ENCODE measurements around the gene DLG2.
"Not testable (repeated sequence)": the region's sequence is repeated elsewhere in the genome, so short reads cannot be mapped to it uniquely, and the experiment has no call there.

DLG2 gene

DNA sequence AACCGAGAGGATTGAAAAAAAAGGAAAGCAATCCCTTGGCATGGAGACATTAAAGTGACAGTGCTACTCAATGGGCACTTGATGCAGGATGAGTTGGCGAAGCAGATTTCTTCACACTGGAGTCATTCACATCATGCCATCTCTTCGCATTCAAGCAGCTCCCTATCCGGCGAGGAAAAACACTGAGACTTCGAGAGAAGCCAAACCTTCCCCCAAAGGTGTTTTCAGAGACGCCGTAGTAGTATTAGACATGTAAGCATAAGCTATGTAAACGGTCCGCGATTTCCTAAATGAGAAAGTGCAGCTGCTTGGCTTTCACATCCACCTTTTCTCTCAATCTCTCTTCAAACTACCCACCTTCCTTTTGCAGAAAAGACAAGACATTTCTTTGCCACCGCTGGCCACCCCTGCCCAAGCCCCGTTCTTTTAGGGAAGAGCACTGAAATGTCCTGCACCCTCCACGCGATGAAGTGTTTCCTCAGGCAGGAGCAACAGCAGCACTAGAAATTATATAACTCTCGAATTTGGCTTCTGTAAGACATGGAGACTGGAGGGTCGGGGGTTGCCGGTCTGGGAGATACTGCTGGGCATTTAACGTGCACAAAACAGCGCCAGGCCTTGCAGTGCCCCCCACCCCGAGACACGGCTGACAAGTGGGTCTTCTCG lies at the start of gene DLG2:
DLG2 (minus strand) TSS at position 13 of the 666 bp plus-strand sequence.
- FAIRE-seq: no peak

DNA sequence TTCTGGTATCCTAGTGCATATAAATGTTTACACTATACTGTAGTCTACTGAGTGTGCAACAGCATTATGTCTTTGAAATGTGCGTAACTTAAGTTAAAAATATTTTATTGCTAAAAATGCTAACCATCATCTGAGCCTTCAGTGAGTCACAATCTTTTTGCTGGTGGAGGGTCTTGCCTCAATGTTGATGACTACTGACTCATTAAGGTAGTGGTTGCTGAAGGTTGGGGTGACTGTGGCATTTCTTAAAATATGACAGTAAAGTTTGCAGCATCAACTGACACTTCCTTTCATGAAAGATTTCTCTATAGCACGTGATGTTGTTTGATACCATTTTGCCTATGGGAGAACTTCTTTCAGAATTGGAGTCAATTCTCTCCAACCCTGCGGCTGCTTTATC lies 46.2 kb upstream of the DLG2 start:
- no peak for FAIRE-seq

GRCh38 chr11:85672105-85672902 lies 45.2 kb upstream of the DLG2 start:
- no peak for FAIRE-seq

DNA sequence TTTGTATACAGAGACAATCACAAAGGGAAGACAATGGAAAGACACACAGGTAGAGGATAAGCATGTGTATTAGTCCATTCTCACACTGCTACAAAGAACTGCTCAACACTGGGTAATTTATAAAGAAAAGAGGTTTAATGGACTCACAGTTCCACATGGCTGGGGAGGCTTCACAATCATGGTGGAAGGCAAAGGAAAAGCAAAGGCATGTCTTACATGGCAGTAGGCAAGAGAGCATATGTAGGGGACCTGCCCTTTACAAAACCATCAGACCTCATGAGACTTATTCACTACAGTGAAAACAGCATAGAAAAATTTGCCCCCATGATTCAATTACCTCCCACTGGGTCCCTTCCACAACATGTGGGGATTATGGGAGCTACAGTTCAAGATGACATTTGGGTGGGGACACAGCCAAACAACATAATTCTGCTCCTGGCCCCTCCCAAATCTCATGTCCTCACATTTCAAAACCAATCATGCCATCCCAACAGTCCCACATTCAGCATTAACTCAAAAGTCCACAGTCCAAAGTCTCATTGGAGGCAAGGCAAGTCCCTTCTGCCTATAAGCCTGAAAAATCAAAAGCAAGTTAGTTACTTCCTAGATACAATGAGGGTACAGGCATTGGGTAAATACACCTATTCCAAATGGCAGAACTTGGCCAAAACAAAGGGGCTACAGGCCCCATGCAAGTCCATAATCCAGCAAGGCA lies 44.0 kb upstream of the DLG2 start:
- FAIRE-seq: not testable (repeated sequence)

GRCh38 chr11:85668157-85668556 lies 41.0 kb upstream of the DLG2 start:
- FAIRE-seq: no peak

DNA sequence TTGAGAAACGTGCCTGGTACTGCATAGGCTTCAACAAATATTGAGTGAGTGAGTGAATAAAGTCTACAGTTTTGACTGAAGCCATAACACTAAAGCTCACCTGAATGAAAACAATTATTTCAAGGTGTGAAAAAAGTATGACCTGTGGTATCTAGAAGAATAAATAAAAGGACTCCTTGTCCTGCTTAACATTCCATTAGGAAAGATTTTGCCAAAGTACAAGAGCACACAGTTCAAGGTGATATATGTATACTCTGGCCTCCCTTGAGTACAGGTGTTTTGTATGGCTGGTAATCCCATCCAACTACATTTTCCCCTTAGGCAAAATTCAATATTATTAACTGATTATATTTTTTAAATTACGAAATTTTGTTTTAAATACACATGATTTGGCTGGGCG lies 39.5 kb upstream of the DLG2 start:
- no peak for FAIRE-seq

DNA sequence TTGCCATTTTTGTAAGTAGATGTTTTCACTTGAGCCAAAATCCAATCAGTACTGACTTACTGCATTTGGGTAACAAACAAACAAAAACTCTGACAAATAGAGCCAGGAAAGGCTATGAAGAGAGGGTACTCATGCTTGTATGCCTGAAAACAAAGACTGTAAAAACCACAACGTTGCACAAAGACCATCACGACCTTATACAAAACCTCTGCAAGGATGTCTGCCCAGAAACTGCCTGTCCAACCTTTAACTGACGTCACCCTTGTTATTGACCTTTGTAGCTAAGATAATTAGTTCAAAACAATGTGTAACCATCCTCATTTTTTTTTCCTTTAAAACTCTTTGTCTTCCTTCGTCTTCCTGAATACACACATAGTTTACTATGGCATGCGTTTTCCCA lies 38.6 kb upstream of the DLG2 start:
- no peak for FAIRE-seq

- FAIRE-seq: no peak
These were observed 37.7 kb upstream of the DLG2 start, which contains the start of gene CREBZF for GRCh38 chr11:85664615-85665481. CREBZF (minus strand) TSS chr11:85665129; CDS start chr11:85664875, 254 bp downstream.

DNA sequence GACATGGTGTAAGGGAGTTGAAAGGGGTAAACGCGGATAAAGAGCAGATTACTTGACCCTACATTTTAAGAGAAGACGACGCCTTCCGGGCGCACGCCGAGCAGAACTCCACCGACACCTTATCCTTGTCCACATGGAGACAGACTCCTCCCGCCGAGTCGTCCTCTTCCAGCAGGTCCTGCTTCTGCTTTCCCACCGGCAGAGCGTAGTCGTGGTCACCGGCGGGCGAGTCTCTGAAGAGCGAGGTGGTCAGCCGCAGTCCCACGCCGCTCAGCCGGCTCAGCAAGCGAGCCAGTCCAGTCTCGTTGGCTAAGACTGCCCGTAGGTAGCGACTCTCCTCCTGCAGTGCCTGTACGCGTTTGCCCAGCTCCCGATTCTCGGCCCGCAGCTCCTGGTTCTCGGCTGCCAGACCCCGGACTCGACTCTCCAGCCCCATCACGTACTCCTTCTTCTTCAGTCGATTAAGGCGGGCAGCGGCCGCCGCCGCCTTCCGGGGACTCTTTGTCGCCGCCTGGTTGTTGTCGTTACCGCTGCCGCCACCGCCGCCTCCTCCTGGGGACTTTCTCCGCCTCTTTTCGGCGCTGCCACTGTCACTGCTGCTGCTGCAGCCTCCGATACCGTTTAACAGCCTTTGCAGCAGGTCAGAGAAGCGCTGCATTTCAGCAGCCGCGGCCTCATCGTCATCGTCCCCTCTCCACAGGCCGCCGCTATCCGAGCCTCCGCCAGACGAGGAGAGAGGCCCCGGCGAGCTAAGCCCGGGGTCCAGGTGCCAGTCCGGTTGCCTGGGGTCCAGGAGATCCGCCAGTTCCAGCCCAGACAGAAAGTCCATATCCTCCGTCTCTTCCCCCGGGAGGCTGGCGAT lies 36.8 kb upstream of the DLG2 start:
- no peak for FAIRE-seq

DNA sequence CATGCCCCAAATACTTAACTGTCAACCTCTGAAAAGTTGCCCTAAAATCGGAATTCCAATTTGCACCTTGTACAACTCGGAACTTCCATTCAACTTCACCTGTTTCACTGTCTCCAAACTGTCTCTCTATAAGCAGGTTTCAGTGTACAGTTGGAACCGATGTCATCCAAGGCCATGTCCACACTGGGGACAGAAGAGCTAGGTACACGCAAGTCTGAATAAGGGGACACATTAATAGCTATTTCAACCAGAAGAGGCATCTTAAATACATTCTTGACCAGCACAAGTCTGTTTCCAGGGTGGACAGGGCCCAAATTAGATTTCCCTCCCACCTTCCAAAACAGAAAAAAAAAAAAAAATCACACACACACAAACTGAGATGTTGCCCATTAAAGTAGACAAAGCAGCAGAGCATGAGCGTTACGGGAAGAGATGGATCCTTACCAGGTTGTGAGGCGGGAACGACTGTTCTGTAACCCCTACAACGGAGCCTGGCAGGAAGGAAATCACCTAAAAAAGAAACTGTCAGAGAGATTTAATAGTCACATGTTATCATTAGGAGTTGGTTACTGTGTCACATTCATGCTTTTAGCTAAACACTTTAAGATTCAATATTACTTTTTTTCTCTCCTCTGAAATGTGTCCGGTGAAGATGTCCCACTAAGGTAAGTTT lies 36.1 kb upstream of the DLG2 start:
- FAIRE-seq: no peak

- no peak for FAIRE-seq
These were observed 35.0 kb upstream of the DLG2 start for GRCh38 chr11:85661972-85662664.

DNA sequence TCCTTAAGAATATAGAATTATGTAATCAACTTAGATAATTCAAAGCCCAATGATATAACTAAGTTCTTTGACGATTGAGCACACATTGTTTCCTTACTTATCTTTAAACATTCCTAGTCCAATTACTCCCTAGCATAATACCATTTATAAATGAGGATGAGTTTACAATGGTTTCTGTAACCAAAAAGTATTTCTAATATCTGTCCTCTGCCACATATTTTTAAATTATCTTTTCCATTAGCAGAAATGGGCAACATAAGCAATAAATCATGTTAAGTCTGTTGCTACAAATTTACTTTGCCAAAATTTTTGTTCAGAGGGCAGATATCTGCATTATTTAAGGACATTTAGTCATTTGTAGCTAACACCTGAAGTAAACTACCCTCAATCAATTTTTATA lies 31.0 kb upstream of the DLG2 start:
- no peak for FAIRE-seq

DNA sequence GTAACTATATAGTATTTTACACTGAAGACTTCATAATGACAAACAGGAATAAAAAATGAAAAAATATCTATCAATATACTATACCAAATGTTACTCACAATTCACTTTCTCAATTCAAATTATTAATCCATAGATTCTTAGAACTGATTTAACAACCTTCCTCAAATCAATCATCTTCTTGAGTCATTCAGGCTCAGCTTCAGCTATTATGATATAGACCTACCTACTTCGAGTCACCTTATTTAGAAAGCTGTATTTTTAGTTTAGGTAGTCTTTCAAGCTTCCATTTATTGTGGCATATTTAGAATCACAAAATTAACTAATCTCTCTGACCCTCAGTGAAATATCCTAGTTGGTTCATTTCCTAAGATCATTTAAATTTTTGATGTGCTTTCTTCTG lies 29.6 kb upstream of the DLG2 start:
- FAIRE-seq: no peak

DNA sequence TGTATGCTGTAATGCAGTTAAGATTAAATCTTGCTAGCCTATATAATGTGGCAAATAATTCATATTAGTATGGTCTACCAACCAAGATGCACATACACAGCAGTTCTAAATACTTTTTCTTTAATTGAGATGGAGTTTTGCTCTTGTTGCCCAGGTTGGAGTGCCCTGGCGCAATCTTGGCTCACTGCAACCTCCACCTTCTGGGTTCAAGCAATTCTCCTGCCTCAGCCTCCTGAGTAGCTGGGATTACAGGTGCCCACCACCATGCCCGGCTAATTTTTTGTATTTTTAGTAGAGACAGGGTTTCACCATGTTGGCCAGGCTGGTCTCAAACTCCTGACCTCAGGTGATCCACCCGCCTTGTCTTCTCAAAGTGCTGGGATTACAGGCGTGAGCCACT lies 27.2 kb upstream of the DLG2 start:
- not testable (repeated sequence) for FAIRE-seq

GRCh38 chr11:85652786-85653447 lies 25.8 kb upstream of the DLG2 start:
- FAIRE-seq: no peak

DNA sequence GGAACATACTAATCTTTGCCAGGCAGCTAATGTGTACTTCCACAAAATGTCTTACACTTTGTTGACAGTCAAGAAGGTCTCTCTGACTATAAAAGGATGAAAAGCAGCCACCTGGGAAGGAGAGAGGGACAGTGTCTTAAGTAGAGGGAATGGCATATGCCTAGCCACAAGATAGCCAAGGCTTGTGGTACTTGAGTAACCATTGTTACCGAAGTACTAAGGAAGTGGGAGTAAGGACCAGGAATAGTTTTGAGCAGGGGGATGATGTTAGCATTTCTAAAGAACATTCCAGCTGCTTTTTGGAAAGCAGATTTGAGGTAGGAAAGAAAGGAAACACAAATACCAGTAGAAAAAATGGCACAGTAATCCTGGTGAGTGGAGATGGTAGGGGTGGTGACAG lies 24.0 kb upstream of the DLG2 start:
- no peak for FAIRE-seq

GRCh38 chr11:85647604-85648299 lies 20.6 kb upstream of the DLG2 start, which contains the start of gene TMEM126A:
TMEM126A (plus strand) TSS chr11:85647967; CDS start chr11:85650256, 2,289 bp downstream.
- peak; percentile 51 for FAIRE-seq

- no peak for FAIRE-seq
These were observed 19.9 kb upstream of the DLG2 start for GRCh38 chr11:85647078-85647477.

GRCh38 chr11:85643191-85643614 lies 16.1 kb upstream of the DLG2 start:
- FAIRE-seq: no peak
